GM12872 (cell line): Measurements from ENCODE around the gene SYNJ1.

Experiments used
- TF ChIP-seq, protein P1 (sequence below): IDR thresholded peaks from 3 replicates; pipeline ENCODE4 v1.5.1; 2011; ENCODE audit warnings: low read depth, mild to moderate bottlenecking, low read length, moderate library complexity; ENCODE audit not compliant: insufficient read depth

The SYNJ1 gene

DNA sequence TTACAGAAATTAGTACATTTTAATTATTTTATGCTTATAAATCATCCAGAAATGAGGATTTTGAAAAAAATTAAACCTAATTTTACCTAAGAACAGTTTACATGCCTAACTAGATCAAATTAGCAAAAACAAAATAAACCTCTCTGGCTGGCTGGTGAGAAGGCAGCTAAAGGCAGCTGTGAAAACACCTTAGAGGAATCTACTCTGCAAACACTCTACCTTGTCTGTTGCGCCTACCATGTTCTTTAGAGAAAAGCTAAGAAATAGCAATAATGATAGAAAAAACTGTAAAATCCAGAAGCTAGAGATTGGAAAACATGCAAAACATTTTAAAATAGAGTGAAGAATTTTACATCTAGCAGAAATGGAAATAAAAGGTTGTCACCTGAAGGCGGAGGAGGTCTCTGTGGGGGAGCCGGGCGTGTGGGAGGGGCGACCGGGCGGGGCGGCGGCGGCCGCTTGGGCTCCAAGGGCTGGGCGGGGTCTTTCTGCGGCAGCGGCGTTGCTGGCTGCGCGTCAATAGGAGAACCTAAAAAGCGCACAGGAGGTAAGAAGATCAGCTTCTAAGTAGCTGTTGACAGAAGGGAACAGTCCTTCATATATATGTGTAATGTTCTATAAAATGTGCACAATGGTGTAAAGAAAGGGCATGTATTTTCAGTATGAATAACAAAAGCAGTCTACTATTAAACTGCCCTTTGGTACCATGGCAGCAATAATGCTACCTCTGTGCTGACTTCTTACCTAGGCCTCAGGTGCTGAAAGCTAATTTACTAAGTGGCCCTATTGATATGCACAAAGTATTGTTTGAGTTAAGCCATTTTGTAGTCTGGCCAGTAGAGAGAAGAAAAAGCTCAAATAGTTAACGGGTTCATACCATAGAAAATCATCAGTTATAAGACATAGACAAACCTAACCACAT is 82.3 kb downstream of the SYNJ1 start:
- TF ChIP-seq, protein P1, sequence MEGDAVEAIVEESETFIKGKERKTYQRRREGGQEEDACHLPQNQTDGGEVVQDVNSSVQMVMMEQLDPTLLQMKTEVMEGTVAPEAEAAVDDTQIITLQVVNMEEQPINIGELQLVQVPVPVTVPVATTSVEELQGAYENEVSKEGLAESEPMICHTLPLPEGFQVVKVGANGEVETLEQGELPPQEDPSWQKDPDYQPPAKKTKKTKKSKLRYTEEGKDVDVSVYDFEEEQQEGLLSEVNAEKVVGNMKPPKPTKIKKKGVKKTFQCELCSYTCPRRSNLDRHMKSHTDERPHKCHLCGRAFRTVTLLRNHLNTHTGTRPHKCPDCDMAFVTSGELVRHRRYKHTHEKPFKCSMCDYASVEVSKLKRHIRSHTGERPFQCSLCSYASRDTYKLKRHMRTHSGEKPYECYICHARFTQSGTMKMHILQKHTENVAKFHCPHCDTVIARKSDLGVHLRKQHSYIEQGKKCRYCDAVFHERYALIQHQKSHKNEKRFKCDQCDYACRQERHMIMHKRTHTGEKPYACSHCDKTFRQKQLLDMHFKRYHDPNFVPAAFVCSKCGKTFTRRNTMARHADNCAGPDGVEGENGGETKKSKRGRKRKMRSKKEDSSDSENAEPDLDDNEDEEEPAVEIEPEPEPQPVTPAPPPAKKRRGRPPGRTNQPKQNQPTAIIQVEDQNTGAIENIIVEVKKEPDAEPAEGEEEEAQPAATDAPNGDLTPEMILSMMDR, result no peak

- TF ChIP-seq, protein P1, result no peak
These were observed 85.8 kb downstream of the SYNJ1 start for GRCh38 chr21:32641710-32642698.

DNA sequence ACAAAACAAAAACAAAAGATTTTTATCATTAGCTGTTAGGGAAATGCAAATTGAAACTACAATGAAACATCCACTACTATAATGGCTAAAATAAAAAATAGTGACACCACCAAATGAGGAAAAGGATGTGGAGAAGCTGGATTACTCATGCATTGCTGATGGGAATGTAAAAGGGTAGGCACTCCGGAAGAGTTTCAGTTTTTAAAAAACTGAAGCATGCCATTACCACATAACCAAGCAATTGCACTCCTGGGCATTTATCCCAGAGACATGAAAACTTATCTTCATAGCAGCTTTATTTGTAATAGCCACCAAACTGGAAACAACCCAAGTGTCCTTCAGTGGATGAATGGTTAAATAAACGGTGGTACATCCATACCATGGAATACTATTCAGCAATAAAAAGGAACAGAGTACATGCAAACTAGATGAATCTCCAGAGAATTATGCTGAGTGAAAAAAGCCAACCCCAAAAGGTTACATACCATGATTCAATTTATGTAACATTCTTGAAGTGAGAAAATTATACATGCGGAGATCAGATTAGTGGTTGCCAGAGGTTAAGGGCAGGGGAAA is 101.1 kb downstream of the SYNJ1 start:
- TF ChIP-seq, protein P1, result no peak

DNA sequence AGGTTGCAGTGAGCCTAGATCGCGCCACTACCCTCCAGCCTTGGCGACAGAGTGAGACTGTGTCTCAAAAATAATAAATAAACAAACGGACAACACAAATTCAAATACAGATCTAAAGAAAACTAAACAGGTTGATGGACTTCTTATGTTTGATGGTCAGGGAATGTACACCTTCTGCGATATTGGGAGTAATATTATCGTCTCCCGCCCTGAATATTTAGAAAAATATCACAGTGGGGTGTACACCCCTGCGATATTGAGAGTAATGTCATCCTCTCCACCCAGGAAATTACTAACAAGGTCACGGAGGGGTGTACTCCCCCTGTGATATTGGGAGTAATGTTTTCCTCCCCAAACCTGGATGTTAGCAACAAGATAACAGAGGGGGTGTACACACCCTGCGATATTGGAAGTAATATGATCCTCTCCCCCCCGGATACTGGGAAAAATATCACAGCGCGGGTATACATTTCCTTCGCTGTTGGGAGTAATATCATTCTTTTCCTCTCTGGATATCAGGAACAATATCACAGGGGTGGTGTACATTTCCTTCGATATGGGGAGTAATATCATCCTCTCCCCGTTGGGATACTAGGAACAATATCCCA is 114.3 kb downstream of the SYNJ1 start:
- TF ChIP-seq, protein P1, result no peak

GRCh38 chr21:32612999-32613337 is 114.8 kb downstream of the SYNJ1 start:
- TF ChIP-seq, protein P1, result no peak

GRCh38 chr21:32612075-32612998 is 115.5 kb downstream of the SYNJ1 start, which contains the start of gene CFAP298:
Gene CFAP298 (minus strand): TSS chr21:32612377. CDS start chr21:32612243, 134 bp downstream.
- TF ChIP-seq, protein P1, result no peak
